ENCODE results near the gene PIK3IP1. TPM values are rescaled to one million over a fixed set of nuclear protein-coding genes. Genes with fewer than 3 reads are reported as not detected.
A peak's percentile ranks its signal among the peaks of the same experiment; 100 is the strongest.

The PIK3IP1 gene
- total RNA-seq (100 to 1,000 TPM in 5 of 7 donors, 10 to 100 TPM in 2; 36.6 to 152 (median 104) TPM), polyA plus RNA-seq (10 to 100 TPM; 36.1 to 94.7 (median 40.6) TPM)
- long read RNA-seq, donor 1, partial matches to known transcripts, result 0 of 4 reads
- long read RNA-seq, donor 1, other reads (novel, unspliced or antisense), result 0 of 4 reads
- long read RNA-seq, donor 2, partial matches to known transcripts, result 0 of 1 reads
- long read RNA-seq, donor 2, other reads (novel, unspliced or antisense), result 0 of 1 reads

GRCh38 chr22:31292236-31292989 is at the start of gene PIK3IP1:
Gene PIK3IP1 (minus strand): TSS chr22:31292488. CDS start chr22:31292344, 144 bp downstream.
- intact Hi-C loops (cut with DNase I; ENCODE audit: low total_unique reads), result no loop called here
- Histone ChIP-seq H3K4me1 (peaks cover 36 to 96% (median 78%) of the 10 kb centered on the region in 6 donors), H3K27ac (peak within 1 kb of the TSS; percentile 98 to 100 (median 99)), H3K4me3 (peak within 1 kb of the TSS; percentile 42 to 87 (median 72)), H3K27me3 (replicated peaks in 1 of 7) (no peaks in the 10 kb centered on the region), H3K9me3 (no peaks in the 10 kb centered on the region), H3K36me3 (peaks cover 0 to 28% (median 10%) of the 10 kb centered on the region in 6 donors)
- 23 to 25% (median 24%) methylated on average over 19 of the region's 19 CpGs for WGBS, 5 donors
- peak; percentile 96 for DNase-seq
- TF ChIP-seq POLR2AphosphoS5 (IDR thresholded peaks at IDR 0.05) (peak; percentile 82 to 100 (median 99)), CTCF (IDR thresholded peaks at IDR 0.05 in 8 of 11, conservative IDR thresholded peaks at IDR 0.05 in 3 of 11) (peak in 10 of 11 experiments; percentile 41 to 79 (median 69)), POLR2A (IDR thresholded peaks at IDR 0.05) (peak; percentile 85 to 99 (median 97))

- TF ChIP-seq POLR2AphosphoS5 (IDR thresholded peaks at IDR 0.05) (no peak), POLR2A (IDR thresholded peaks at IDR 0.05) (no peak), CTCF (IDR thresholded peaks at IDR 0.05 in 8 of 11, conservative IDR thresholded peaks at IDR 0.05 in 3 of 11) (no peak)
- peak overlapping the region in 2 of 8 donors; percentile 18 to 52 for H3K27ac ChIP-seq
- no peaks in the 10 kb centered on the region for H3K27me3 ChIP-seq (replicated peaks in 1 of 7)
- DNase-seq, result no peak
- WGBS, 5 donors, result 80 to 94% (median 84%) methylated on average over 14 of the region's 14 CpGs
- H3K9me3 ChIP-seq, result no peaks in the 10 kb centered on the region
- peaks cover 0 to 78% (median 44%) of the 10 kb centered on the region in 6 donors for H3K36me3 ChIP-seq
- intact Hi-C loops (cut with DNase I; ENCODE audit: low total_unique reads), result loop anchor here (10.0 kb wide), 1 partner anchor 293 kb away; no protein-coding TSS in a partner anchor
- peaks cover 34 to 78% (median 65%) of the 10 kb centered on the region in 6 donors for H3K4me1 ChIP-seq
- H3K4me3 ChIP-seq, result no peak overlapping the region
Measured at GRCh38 chr22:31341386-31342088, 49.2 kb upstream of the PIK3IP1 start.

- intact Hi-C loops (cut with DNase I; ENCODE audit: low total_unique reads), result loop anchor here (10.0 kb wide), 1 partner anchor 294 kb away; no protein-coding TSS in a partner anchor
- H3K36me3 ChIP-seq, result peaks cover 0 to 85% (median 50%) of the 10 kb centered on the region in 6 donors
- DNase-seq, result no peak
Measured at GRCh38 chr22:31340765-31341247, 48.5 kb upstream of the PIK3IP1 start.

More at GRCh38 chr22:31340765-31341247, 48.5 kb upstream of the PIK3IP1 start:
- Histone ChIP-seq H3K27me3 (replicated peaks in 1 of 7) (no peaks in the 10 kb centered on the region), H3K9me3 (no peaks in the 10 kb centered on the region), H3K4me1 (peaks cover 34 to 78% (median 65%) of the 10 kb centered on the region in 6 donors), H3K4me3 (no peak overlapping the region), H3K27ac (peak overlapping the region in 2 of 8 donors; percentile 18 to 52)
- 12 to 33% (median 20%) methylated on average over 2 of the region's 2 CpGs for WGBS, 5 donors
- TF ChIP-seq POLR2A (IDR thresholded peaks at IDR 0.05), result no peak
- TF ChIP-seq POLR2AphosphoS5 (IDR thresholded peaks at IDR 0.05), result no peak
- TF ChIP-seq CTCF (IDR thresholded peaks at IDR 0.05 in 8 of 11, conservative IDR thresholded peaks at IDR 0.05 in 3 of 11), result no peak

Measured in spleen (tissue), 13 donors.